DMS53 treated with DMSO at 0.1 percent for 48 hours (cell line): Measurements from ENCODE around the gene CXorf51A.
"Not testable (repeated sequence)": the region's sequence is repeated elsewhere in the genome, so short reads cannot be mapped to it uniquely, and the experiment has no call there.

Experiments used
- DNase-seq: peaks from one replicate; lab custom pipeline; 2025; ENCODE audit not compliant: unreplicated experiment; lab: John Stamatoyannopoulos, UW

The CXorf51A gene

DNA sequence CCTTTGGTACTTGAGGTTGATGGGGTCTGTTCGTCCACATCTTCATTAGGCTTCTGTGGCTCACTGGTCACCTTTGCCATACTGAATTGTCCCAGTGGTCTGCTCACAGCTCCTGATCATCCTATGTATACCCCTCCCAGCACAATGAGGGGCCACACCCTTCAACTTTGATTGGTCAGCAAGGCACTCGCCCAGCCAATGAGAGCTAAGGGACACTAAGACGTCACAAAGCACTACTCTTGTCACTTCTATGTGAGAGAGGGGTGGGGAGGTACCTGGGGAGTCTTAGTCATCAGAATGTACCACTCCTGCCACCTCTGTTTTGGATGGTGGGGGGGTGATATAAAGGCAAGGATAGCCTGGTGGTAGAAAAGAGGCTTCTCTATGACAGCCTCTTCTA is at the start of gene CXorf51A:
TSS of gene CXorf51A (minus strand) at position 101 of the 400 bp plus-strand sequence. CDS start at position 80, 21 bp downstream.
- not testable (repeated sequence) for DNase-seq

DNA sequence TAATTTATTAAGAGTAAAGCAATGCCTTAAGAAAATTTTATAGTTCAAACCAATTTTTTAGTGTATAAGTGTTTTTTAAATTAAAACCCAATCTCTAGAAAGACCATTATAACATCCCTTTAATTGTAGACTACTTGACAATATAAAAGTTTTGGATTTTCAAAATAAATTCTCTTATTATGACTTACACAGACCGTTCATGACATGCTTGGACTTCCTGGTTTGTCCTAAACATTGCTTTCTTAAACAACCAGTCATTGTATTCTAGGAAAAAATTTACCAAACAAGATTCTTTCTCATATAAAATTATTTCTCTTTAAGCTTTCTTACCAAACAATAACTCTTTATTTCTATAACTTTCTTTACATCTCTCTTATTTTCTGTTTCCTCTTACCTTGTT is 49.0 kb upstream of the CXorf51A start:
- no peak for DNase-seq

DNA sequence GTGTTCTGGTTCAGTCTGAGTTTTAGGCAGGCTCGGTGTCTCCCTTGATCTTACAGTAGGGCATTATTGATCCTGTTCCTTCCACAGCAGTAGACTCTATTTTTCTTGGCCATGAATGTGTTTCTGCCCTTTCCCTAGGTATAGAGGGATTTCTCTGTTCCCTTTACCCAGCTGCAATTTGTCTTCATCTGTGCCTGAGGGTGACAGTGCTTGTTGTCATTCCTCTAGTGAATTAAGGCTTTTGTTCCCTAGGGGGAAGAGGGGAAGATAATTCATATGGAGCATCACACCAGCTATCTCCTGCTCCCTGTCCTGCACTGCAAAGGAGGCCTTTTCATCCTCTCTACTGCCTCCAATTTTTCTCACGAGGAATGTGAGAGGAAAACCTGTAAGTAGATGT is 39.7 kb upstream of the CXorf51A start:
- no peak for DNase-seq

DNA sequence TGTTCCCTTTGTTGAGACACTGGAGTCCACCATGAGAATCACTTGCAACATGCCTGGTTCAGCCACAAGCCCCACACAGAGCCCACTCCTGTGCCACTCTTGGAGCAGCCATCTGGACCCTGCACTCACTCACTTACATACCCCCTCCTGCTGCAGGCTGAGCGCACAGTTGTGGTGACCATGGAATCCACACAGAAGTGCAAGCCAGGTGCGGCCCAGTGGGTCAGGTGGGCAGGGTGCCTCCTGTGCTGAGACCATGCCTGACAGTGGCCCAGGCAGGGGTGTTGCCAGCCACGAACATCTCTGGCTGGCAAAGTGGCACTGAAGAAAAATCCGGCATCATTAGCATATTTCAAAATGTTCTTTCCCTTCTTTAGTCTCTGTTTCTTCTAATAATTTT is 17.4 kb upstream of the CXorf51A start:
- DNase-seq = no peak

DNA sequence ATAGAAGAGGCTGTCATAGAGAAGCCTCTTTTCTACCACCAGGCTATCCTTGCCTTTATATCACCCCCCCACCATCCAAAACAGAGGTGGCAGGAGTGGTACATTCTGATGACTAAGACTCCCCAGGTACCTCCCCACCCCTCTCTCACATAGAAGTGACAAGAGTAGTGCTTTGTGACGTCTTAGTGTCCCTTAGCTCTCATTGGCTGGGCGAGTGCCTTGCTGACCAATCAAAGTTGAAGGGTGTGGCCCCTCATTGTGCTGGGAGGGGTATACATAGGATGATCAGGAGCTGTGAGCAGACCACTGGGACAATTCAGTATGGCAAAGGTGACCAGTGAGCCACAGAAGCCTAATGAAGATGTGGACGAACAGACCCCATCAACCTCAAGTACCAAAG is 5.1 kb downstream of the CXorf51A start, which contains the start of gene CXorf51B:
TSS of gene CXorf51B (plus strand) at position 301 of the 400 bp plus-strand sequence. CDS start at position 322, 21 bp downstream.
- DNase-seq = not testable (repeated sequence)
